Mucosa of gallbladder (tissue), 1 donor: ENCODE data around the gene ZNF540. TPM values are rescaled to one million over a fixed set of nuclear protein-coding genes. Genes with fewer than 3 reads are reported as not detected.
"Not testable (repeated sequence)": the region's sequence is repeated elsewhere in the genome, so short reads cannot be mapped to it uniquely, and the experiment has no call there.

ENCODE experiments used
- DNase-seq: peaks from one replicate; pipeline ENCODE4 v3.0.0-alpha.2; 2020; ENCODE audit warnings: low spot score
- total RNA-seq: library from RNA; stranded (reverse); gene quantifications from one replicate; pipeline ENCODE4 v1.2.1, GENCODE V29; 2021
- donor health status: DM: no; HTN: no; CAD: no.

The ZNF540 gene
- 3.1 TPM for total RNA-seq

DNA sequence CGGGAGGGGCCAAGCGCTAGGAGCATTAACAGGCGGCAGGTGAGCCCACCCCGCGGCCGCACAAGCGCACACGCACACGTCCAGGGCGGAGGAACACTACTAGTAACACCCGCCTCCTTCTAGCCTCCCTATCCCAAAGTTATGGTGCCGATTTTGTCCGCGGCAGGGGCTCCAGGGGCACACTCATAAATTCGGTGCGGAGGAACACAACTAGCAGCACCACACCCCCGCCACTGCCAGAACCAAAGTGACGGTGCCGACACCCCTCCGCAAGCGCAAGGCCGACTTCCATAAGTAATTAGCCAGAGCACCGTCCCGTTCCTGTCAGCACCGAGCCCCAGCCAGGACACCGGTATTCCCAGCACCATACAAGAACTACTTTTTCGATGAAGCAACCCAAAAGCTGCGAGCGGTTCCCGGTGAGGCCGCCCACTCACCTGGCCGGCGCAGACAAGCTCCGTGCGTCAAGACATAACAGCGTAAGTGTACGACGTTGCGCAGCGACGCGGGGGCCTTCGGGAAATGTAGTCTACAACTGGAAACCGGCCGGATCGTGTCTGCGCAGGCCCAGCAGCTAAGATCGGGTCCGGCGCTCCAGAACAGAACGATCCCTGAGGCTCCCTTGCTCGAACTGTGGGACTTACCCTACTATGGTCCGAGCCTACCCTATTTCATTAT is at the start of gene ZNF540, which contains the start of gene ZNF571:
Gene ZNF540, plus strand, starts transcription at position 573 of the 678 bp plus-strand sequence. CDS start 3,572 bp downstream, outside the sequence.
Gene ZNF571, minus strand, starts transcription at position 489 of the 678 bp plus-strand sequence. CDS start 8,116 bp downstream, outside the sequence.
- DNase-seq = peak; percentile 96

DNA sequence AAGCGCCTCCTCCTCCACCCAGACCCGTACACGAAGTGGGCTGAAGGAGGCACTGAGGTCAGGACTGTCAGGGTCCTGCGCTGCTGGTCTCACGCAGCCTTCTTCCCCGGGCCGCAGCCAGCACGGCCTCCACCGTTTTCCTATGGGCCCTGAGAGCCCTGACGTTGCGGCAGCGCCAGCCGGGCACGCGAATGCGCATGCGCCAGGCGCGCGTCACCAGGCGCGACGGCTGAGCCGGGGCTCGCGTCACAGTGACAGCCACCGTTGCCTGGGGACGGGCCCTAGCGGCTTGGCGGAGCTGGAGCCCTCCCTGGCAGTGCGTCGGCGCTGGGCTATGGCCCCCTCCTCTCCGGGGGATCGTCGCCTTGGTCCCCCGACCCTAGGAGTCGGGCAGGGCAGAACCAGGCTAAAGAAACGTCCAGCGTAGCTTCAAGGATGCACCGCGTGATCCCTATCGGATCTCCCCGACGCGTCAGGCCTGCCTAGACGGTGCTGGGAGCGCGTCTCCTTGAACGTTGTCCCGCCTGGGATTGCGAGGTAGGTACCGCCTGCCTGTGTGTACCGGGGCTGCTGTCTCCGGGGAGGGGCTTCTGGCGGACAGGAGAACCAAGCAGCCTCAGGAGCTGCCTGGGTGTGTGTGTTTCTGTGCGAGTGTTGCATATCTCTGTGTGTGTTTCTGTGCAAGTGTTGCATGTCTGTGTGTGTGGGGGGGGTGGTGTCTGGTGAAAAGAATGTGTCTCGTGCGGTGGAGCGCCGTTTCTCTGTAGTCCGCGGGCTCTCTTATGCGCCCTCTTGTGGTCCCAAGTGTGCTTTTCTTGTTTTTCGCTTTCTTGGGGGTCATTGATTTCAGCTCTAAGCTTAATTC is 43.3 kb upstream of the ZNF540 start:
- peak; percentile 27 for DNase-seq

GRCh38 chr19:37563518-37563917 is 31.2 kb upstream of the ZNF540 start:
- DNase-seq = no peak

GRCh38 chr19:37564624-37565369 is 29.9 kb upstream of the ZNF540 start:
- DNase-seq = no peak

DNA sequence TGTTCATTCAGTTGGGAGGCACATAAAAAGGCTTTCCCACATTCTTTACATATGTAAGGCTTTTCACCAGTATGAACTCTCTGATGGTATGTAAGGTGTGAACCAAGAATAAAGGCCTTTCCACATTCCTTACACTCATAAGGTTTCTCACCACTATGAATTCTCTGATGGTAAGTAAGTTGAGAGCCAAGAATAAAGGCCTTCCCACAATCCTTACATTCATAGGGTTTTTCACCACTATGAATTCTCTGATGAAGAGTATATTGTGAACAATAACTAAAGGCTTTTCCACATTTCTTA is 29.4 kb upstream of the ZNF540 start:
- DNase-seq = no peak

DNA sequence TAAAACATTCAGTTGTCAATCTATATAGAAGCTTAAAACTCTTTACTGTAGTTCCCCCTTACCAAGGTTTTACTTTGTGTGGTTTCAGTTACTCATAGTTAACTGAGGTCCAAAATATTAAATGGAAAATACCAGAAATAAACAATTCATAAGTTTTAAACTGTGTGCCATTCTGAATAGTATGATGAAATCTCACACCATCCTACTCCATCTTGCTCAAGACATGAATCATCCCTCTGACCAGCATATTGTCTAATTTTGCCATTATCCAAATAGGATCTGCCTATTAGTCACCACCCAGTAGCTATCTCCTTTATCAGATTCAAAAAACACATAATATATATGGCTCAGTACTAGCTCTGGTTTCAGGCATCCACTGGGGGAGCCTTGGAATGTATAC is 22.5 kb upstream of the ZNF540 start:
- DNase-seq = no peak

DNA sequence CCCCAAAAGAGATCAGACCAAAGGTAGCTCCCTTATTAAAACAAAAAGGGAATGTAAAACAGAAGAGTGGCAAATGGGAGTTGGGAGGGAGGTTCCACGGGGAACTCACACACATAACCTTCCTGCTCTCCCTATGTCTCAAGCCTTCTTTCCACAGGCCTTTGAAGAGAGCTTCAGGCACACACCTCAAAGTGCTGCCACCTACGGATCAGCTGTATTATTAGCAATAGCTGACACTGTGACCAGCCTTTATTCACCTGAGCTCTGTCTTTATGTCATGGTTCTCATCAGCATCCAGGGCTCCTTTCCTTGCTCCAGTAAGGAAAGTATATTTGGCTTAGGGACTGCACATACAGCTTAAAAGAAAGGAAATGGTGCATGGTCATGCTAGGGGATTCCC is 11.3 kb upstream of the ZNF540 start:
- no peak for DNase-seq

DNA sequence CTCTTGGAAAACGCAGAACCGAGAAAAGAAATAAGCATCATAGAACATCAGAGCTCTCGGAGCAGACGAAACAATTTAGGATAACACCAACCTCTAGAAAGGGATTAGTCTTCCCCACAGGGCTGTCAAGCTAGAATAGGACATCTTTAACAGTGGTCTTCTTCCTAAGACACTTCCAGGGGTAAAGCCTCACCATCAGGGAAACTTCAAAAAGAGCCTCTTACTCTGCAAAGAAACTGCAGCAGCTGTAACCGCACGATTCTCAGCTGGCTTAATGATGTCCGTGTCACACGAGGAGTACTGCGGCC is 726 bp upstream of the ZNF540 start:
- no peak for DNase-seq

- peak; percentile 73 for DNase-seq
Measured at GRCh38 chr19:37594982-37595382, 306 bp downstream of the ZNF540 start.

DNA sequence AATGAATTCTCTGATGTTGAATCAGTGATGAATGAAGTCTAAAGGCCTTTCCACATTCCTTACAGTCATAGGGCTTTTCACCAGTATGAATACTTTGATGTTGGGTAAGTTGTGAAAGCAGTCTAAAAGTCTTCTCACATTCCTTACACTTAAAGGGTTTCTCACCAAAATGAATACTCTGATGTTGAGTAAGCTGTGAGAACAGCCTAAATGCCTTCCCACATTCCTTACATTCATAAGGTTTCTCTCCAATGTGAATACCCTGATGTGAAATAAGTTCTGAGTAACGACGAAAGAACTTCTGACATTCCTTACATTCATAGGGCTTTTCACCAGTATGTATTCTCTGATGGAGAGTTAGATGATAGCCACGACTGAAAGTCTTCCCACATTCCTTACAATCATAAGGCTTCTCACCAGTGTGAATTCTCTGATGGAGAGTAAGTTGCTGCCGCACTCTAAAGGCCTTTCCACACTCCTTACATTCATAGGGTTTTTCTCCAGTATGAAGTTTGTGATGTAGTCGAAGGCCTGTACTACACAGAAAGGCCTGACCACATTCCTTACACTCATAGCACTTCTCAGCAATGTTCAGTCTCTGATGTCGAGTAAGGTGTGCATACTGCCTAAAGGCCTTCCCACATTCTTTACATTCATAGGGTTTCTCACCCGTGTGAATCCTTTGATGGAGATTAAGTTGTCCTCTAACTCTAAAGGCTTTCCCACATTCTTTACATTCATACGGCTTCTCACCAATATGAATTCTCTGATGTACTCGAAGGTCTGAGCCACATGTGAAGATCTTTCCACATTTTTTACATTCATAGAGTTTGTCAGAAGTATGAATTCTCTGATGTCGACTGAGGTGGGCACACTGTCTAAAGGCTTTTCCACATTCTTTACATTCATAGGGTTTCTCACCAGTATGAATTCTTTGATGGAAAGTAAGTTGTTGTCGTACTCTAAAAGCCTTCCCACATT is 40.7 kb downstream of the ZNF540 start:
- no peak for DNase-seq

GRCh38 chr19:37654118-37654517 is 59.4 kb downstream of the ZNF540 start:
- no peak for DNase-seq

DNA sequence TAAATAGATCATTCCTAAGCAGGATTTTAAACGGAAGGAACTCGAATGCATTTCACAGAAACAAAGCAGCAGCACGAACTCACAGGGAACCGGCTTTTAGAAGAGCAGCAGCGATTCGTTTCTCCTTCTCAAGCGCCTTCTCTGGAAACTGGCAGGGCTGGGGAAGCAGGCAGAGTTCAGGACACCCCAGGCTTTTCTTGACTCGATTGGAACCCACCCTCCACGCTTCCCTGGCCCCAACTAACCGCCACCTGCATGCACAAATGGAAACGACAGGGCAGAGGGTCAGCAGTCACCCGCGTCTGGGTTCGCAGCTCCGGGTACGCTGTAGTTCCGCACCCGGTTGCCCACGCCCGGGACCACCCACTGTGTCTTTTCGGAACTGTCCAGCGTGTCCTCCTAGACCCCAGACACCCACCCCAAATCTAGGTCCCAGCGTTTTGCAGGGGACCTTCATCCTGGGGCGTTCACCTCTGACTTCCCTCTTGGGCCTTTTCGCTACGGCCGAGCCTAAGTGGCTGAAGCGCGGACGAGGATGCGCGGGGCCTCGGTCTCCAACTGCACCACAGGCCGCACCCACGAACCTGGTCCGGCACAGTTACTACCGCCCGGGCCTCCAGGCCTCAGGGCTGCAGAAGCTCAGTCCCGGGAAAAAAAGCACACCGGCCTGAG is 60.1 kb downstream of the ZNF540 start:
- peak; percentile 11 for DNase-seq

GRCh38 chr19:37655301-37655688 is 60.6 kb downstream of the ZNF540 start, which contains the start of gene ZFP30:
Gene ZFP30, minus strand, starts transcription at chr19:37655465. Its CDS starts 7,643 bp downstream, at chr19:37647822.
- peak; percentile 89 for DNase-seq

- DNase-seq = peak; percentile 85
Measured at GRCh38 chr19:37655689-37656371, 61.2 kb downstream of the ZNF540 start.

- not testable (repeated sequence) for DNase-seq
Measured at GRCh38 chr19:37657157-37657556, 62.5 kb downstream of the ZNF540 start.

Other genes starting within 250 kb of the ZNF540 start
- 5.9 TPM for gene ZNF527, start 223.8 kb upstream of the ZNF540 start, total RNA-seq
- 7.0 TPM for gene ZNF569, start 127.4 kb upstream of the ZNF540 start, total RNA-seq
- gene ZNF570, start 125.5 kb upstream of the ZNF540 start, total RNA-seq = 7.7 TPM
- gene ZNF793, start 87.9 kb upstream of the ZNF540 start, total RNA-seq = 10.8 TPM
- 7.3 TPM for gene ZNF571, start 84 bp upstream of the ZNF540 start, total RNA-seq
- gene ZFP30, start 60.6 kb downstream of the ZNF540 start, total RNA-seq = 16.0 TPM
- gene ZNF607, start 124.9 kb downstream of the ZNF540 start, total RNA-seq = 15.3 TPM
- 8.3 TPM for gene ZNF573, start 184.7 kb downstream of the ZNF540 start, total RNA-seq